HepG2 (cell line): ENCODE data around the gene EGFL8. TPM values are rescaled to one million over a fixed set of nuclear protein-coding genes. Genes with fewer than 3 reads are reported as not detected.

Experiments
- MATR3 ChIP-seq: sonication (generic); formaldehyde crosslinking; IDR thresholded peaks from 2 replicates; pipeline ENCODE4 v1.4.0; 2020; ENCODE audit warnings: missing genetic modification reagents
- MTA3 ChIP-seq: sonication (generic); formaldehyde crosslinking; IDR thresholded peaks from 2 replicates; pipeline ENCODE4 v1.4.0; 2020; ENCODE audit warnings: missing genetic modification reagents
- NR1H2 ChIP-seq: sonication (generic); formaldehyde crosslinking; IDR thresholded peaks from 2 replicates; pipeline ENCODE4 v1.8.1; 2022; ENCODE audit warnings: low read depth, missing genetic modification reagents, borderline replicate concordance
- ZBTB21 ChIP-seq: sonication (generic); formaldehyde crosslinking; IDR thresholded peaks from 2 replicates; pipeline ENCODE4 v1.4.0; 2020; ENCODE audit warnings: missing genetic modification reagents
- ZBTB8A ChIP-seq: sonication (generic); formaldehyde crosslinking; IDR thresholded peaks from 2 replicates; pipeline ENCODE4 v1.4.0; 2020; ENCODE audit warnings: mild to moderate bottlenecking, low read depth, missing genetic modification reagents, borderline replicate concordance
- ZFX ChIP-seq: sonication (generic); formaldehyde crosslinking; IDR thresholded peaks from 2 replicates; pipeline ENCODE4 v1.4.0; 2020; ENCODE audit warnings: mild to moderate bottlenecking, low read depth, missing genetic modification reagents, moderate library complexity
- ZNF547 ChIP-seq: sonication (generic); formaldehyde crosslinking; IDR thresholded peaks from 2 replicates; pipeline ENCODE4 v1.5.1; 2020; ENCODE audit warnings: mild to moderate bottlenecking, missing genetic modification reagents
- ZNF619 ChIP-seq: sonication (generic); formaldehyde crosslinking; IDR thresholded peaks from 2 replicates; pipeline ENCODE4 v1.4.0; 2020; ENCODE audit warnings: mild to moderate bottlenecking, missing genetic modification reagents
- ZNF781 ChIP-seq: sonication (generic); formaldehyde crosslinking; IDR thresholded peaks from 2 replicates; pipeline ENCODE4 v1.5.1; 2020; ENCODE audit warnings: borderline replicate concordance, mild to moderate bottlenecking, missing genetic modification reagents; ENCODE audit errors: not compliant biosample characterization
- ZNF891 ChIP-seq: sonication (generic); formaldehyde crosslinking; IDR thresholded peaks from 2 replicates; pipeline ENCODE4 v1.5.0; 2020; ENCODE audit warnings: mild to moderate bottlenecking, missing genetic modification reagents
- polyA plus RNA-seq, 8 experiments: library from polyadenylated mRNA; depleted of rRNA in 3 of 8; stranded (reverse) in 7 of 8; unstranded in 1 of 8; fragments of >200 nt; fragmentation: Illumina TruSeq in 4 of 8; extraction: Trizol in 4 of 8; gene quantifications; 2 replicates each; pipeline versions ENCODE4 v1.2.1 to v1.2.3, GENCODE V29; 2011 to 2016; ENCODE audit warnings: low read depth in 4 of 8, missing spikeins in 1 of 8, mixed read lengths in 1 of 8; ENCODE audit not compliant: insufficient read depth in 1 of 8
- total RNA-seq, 5 experiments: library from RNA; depleted of rRNA; stranded (reverse); fragments of >200 nt; fragmentation: Illumina TruSeq; extraction: Trizol; gene quantifications; 2 replicates each; pipeline ENCODE4 v1.2.3, GENCODE V29; 2016; ENCODE audit warnings: low read depth in 1 of 5
- TF ChIP-seq, protein P1 (sequence below): sonication (generic); formaldehyde crosslinking; IDR thresholded peaks from 2 replicates; pipeline ENCODE4 v1.9.0; 2021; ENCODE audit warnings: missing genetic modification reagents, mild to moderate bottlenecking, borderline replicate concordance
- TF ChIP-seq, protein P2 (sequence below): sonication (generic); formaldehyde crosslinking; IDR thresholded peaks from 2 replicates; pipeline ENCODE4 v1.4.0; 2020; ENCODE audit warnings: missing genetic modification reagents
- TF ChIP-seq, protein P3 (sequence below): sonication (generic); formaldehyde crosslinking; IDR thresholded peaks from 2 replicates; pipeline ENCODE4 v1.8.0; 2022; ENCODE audit warnings: mild to moderate bottlenecking, missing genetic modification reagents, borderline replicate concordance
- TF ChIP-seq, protein P4 (sequence below): sonication (generic); formaldehyde crosslinking; IDR thresholded peaks from 2 replicates; pipeline ENCODE4; 2020; ENCODE audit warnings: missing genetic modification reagents, mild to moderate bottlenecking, borderline replicate concordance
- TF ChIP-seq, protein P5 (sequence below): sonication (generic); formaldehyde crosslinking; IDR thresholded peaks from 2 replicates; pipeline ENCODE4 v1.4.0; 2020; ENCODE audit warnings: mild to moderate bottlenecking, missing genetic modification reagents

EGFL8 gene
- total and polyA plus RNA-seq, 2 of the 13 experiments (the other 11 are each of a cell fraction or from before 2014, with no cell fraction given), result 10.0 to 11.5 TPM

DNA sequence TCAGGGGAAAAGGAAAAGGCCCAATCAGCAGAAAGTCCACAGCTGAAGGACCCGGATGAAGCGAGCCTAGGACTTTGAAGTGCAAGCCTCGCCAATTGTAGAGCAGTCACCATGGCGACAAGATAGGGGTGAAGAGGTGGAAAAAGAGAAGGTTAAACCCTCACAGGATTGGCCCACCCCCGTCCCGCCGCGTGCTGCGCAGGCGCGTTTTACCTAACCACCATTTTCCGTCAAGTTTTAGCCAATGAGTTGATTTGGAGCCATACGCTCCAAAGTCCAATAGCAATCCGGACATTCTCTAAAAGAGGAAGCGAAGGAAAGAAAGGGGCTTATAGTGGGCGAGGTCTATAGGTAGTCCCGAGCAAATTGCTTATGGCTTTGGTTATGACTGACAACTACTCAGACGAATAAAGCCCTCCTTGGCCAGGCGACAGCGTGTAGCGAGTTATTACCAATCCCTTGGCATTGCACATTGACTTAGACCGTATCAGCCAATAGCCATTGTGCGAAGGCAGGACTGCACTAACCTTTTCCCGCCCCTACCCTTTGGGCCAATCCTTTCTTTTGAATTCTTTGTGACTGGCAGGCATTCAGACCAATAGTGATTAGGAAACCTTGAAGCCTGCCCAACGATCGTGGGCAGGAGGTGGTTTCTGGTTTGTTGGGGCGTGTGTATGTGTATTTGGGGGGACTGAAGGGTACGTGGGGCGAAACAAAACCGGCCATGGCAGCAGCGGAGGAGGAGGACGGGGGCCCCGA lies 13.6 kb downstream of the EGFL8 start, which contains the start of gene RNF5 (continued):
- TF ChIP-seq, protein P1, sequence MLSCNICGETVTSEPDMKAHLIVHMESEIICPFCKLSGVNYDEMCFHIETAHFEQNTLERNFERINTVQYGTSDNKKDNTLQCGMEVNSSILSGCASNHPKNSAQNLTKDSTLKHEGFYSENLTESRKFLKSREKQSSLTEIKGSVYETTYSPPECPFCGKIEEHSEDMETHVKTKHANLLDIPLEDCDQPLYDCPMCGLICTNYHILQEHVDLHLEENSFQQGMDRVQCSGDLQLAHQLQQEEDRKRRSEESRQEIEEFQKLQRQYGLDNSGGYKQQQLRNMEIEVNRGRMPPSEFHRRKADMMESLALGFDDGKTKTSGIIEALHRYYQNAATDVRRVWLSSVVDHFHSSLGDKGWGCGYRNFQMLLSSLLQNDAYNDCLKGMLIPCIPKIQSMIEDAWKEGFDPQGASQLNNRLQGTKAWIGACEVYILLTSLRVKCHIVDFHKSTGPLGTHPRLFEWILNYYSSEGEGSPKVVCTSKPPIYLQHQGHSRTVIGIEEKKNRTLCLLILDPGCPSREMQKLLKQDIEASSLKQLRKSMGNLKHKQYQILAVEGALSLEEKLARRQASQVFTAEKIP (CRISPR knock-in tag), result no peak
- TF ChIP-seq, protein P2, sequence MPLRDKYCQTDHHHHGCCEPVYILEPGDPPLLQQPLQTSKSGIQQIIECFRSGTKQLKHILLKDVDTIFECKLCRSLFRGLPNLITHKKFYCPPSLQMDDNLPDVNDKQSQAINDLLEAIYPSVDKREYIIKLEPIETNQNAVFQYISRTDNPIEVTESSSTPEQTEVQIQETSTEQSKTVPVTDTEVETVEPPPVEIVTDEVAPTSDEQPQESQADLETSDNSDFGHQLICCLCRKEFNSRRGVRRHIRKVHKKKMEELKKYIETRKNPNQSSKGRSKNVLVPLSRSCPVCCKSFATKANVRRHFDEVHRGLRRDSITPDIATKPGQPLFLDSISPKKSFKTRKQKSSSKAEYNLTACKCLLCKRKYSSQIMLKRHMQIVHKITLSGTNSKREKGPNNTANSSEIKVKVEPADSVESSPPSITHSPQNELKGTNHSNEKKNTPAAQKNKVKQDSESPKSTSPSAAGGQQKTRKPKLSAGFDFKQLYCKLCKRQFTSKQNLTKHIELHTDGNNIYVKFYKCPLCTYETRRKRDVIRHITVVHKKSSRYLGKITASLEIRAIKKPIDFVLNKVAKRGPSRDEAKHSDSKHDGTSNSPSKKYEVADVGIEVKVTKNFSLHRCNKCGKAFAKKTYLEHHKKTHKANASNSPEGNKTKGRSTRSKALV (CRISPR knock-in tag), result no peak
- TF ChIP-seq NR1H2 (CRISPR knock-in tag) (no peak), ZNF547 (CRISPR knock-in tag) (no peak), ZBTB8A (CRISPR knock-in tag) (no peak), ZFX (CRISPR knock-in tag) (peak; percentile 13), ZNF781 (CRISPR knock-in tag) (no peak), ZNF891 (CRISPR knock-in tag) (no peak), MATR3 (no peak), ZBTB21 (no peak), MTA3 (no peak), ZNF619 (CRISPR knock-in tag) (no peak)
- TF ChIP-seq, protein P3, sequence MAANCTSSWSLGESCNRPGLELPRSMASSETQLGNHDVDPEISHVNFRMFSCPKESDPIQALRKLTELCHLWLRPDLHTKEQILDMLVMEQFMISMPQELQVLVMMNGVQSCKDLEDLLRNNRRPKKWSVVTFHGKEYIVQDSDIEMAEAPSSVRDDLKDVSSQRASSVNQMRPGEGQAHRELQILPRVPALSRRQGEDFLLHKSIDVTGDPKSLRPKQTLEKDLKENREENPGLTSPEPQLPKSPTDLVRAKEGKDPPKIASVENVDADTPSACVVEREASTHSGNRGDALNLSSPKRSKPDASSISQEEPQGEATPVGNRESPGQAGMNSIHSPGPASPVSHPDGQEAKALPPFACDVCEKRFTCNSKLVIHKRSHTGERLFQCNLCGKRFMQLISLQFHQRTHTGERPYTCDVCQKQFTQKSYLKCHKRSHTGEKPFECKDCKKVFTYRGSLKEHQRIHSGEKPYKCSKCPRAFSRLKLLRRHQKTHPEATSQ (CRISPR knock-in tag), result 0 out of 2 replicates have a peak, but pooled peaks have one; percentile 4
- TF ChIP-seq, protein P4, sequence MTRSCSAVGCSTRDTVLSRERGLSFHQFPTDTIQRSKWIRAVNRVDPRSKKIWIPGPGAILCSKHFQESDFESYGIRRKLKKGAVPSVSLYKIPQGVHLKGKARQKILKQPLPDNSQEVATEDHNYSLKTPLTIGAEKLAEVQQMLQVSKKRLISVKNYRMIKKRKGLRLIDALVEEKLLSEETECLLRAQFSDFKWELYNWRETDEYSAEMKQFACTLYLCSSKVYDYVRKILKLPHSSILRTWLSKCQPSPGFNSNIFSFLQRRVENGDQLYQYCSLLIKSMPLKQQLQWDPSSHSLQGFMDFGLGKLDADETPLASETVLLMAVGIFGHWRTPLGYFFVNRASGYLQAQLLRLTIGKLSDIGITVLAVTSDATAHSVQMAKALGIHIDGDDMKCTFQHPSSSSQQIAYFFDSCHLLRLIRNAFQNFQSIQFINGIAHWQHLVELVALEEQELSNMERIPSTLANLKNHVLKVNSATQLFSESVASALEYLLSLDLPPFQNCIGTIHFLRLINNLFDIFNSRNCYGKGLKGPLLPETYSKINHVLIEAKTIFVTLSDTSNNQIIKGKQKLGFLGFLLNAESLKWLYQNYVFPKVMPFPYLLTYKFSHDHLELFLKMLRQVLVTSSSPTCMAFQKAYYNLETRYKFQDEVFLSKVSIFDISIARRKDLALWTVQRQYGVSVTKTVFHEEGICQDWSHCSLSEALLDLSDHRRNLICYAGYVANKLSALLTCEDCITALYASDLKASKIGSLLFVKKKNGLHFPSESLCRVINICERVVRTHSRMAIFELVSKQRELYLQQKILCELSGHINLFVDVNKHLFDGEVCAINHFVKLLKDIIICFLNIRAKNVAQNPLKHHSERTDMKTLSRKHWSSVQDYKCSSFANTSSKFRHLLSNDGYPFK (CRISPR knock-in tag), result peak; percentile 68
- TF ChIP-seq, protein P5, sequence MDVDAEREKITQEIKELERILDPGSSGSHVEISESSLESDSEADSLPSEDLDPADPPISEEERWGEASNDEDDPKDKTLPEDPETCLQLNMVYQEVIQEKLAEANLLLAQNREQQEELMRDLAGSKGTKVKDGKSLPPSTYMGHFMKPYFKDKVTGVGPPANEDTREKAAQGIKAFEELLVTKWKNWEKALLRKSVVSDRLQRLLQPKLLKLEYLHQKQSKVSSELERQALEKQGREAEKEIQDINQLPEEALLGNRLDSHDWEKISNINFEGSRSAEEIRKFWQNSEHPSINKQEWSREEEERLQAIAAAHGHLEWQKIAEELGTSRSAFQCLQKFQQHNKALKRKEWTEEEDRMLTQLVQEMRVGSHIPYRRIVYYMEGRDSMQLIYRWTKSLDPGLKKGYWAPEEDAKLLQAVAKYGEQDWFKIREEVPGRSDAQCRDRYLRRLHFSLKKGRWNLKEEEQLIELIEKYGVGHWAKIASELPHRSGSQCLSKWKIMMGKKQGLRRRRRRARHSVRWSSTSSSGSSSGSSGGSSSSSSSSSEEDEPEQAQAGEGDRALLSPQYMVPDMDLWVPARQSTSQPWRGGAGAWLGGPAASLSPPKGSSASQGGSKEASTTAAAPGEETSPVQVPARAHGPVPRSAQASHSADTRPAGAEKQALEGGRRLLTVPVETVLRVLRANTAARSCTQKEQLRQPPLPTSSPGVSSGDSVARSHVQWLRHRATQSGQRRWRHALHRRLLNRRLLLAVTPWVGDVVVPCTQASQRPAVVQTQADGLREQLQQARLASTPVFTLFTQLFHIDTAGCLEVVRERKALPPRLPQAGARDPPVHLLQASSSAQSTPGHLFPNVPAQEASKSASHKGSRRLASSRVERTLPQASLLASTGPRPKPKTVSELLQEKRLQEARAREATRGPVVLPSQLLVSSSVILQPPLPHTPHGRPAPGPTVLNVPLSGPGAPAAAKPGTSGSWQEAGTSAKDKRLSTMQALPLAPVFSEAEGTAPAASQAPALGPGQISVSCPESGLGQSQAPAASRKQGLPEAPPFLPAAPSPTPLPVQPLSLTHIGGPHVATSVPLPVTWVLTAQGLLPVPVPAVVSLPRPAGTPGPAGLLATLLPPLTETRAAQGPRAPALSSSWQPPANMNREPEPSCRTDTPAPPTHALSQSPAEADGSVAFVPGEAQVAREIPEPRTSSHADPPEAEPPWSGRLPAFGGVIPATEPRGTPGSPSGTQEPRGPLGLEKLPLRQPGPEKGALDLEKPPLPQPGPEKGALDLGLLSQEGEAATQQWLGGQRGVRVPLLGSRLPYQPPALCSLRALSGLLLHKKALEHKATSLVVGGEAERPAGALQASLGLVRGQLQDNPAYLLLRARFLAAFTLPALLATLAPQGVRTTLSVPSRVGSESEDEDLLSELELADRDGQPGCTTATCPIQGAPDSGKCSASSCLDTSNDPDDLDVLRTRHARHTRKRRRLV, result no peak
